Caco-2 (cell line): ENCODE measurements around the gene HENMT1. TPM values are rescaled to one million over a fixed set of nuclear protein-coding genes. Genes with fewer than 3 reads are reported as not detected.

ENCODE experiments used
- BruUV-seq: library from RNA; stranded (reverse); fragments of 400-500 nt; replicated peaks from 2 replicates; lab custom pipeline; 2021; lab: Mats Ljungman, UMichigan
- CTCF ChIA-PET: fragments of 300-600 bp; sonication (Branson Sonifier 250); formaldehyde crosslinking; loops from one replicate; lab custom pipeline; 2022; ENCODE audit warnings: antibody characterized with exemption; lab: Charles Lee
- POLR2A ChIA-PET: fragments of 300-600 bp; sonication (Branson Sonifier 250); formaldehyde crosslinking; loops from one replicate; lab custom pipeline; 2022; ENCODE audit warnings: antibody characterized with exemption; lab: Charles Lee
- DNase-seq, 2 experiments: peaks; one replicate each; pipeline versions ENCODE4 v3.0.0 to v3.0.0-alpha.2; 2020 to 2022
- H3K27me3 ChIP-seq: replicated peaks from 2 replicates; pipeline ENCODE4 v1.6.0; 2011; ENCODE audit warnings: low read length; ENCODE audit not compliant: control insufficient read depth, insufficient read depth
- H3K36me3 ChIP-seq: 2 replicates; pipeline ENCODE4 v1.5.1; 2011; ENCODE audit warnings: low read length; ENCODE audit not compliant: control insufficient read depth, insufficient read depth
- H3K4me1 ChIP-seq: fragments of 250-450 bp; sonication (Bioruptor Pico); 2 replicates; pipeline ENCODE4 v1.5.1; 2020; ENCODE audit warnings: mild to moderate bottlenecking
- H3K4me3 ChIP-seq: 2 replicates; pipeline ENCODE4 v1.5.1; 2011; ENCODE audit warnings: low read depth, mild to moderate bottlenecking, control low read depth, low read length
- H3K9me3 ChIP-seq: fragments of 250-450 bp; sonication (Bioruptor Pico); 2 replicates; pipeline ENCODE4 v1.5.1; 2020; ENCODE audit warnings: mild to moderate bottlenecking, moderate library complexity
- H3K27ac Mint-ChIP-seq: one replicate; pipeline ENCODE4 v1.8.0; 2022; ENCODE audit warnings: mixed read lengths; ENCODE audit not compliant: unreplicated experiment
- H3K27me3 Mint-ChIP-seq: one replicate; pipeline ENCODE4 v1.8.0; 2022; ENCODE audit warnings: mixed read lengths; ENCODE audit not compliant: insufficient read depth, unreplicated experiment
- H3K36me3 Mint-ChIP-seq: one replicate; pipeline ENCODE4 v1.8.0; 2022; ENCODE audit warnings: mild to moderate bottlenecking, mixed read lengths; ENCODE audit not compliant: insufficient read depth, unreplicated experiment
- H3K4me1 Mint-ChIP-seq: one replicate; pipeline ENCODE4 v1.8.0; 2022; ENCODE audit warnings: low read depth, mixed read lengths; ENCODE audit not compliant: unreplicated experiment
- H3K4me3 Mint-ChIP-seq: one replicate; pipeline ENCODE4 v1.8.0; 2022; ENCODE audit warnings: mild to moderate bottlenecking, moderate library complexity, mixed read lengths; ENCODE audit not compliant: unreplicated experiment
- H3K9me3 Mint-ChIP-seq: one replicate; pipeline ENCODE4 v1.8.0; 2022; ENCODE audit warnings: mixed read lengths; ENCODE audit not compliant: unreplicated experiment
- intact Hi-C: fragments of 100-400 bp; cut with micrococcal nuclease; formaldehyde crosslinking; loops from one replicate; pipeline ENCODE4 v1.10.0; 2022; ENCODE audit not compliant: unreplicated experiment
- total RNA-seq: library from RNA; stranded (reverse); gene quantifications from 2 replicates; pipeline ENCODE4 v1.2.3, GENCODE V29; 2022
- TF ChIP-seq, protein P1 (sequence below), 2 experiments: fragments of 200-600 bp in 1 of 2; IDR thresholded peaks; 1 replicate in 1 of 2; 2 replicates in 1 of 2; pipeline versions ENCODE4 v1.5.1 to v1.8.0; 2011 to 2022; ENCODE audit warnings: antibody characterized with exemption in 1 of 2, control low read depth in 1 of 2, inconsistent platforms in 1 of 2, low read depth in 1 of 2, low read length in 1 of 2, mild to moderate bottlenecking in 1 of 2, moderate library complexity in 1 of 2; ENCODE audit not compliant: insufficient read depth in 1 of 2, severe bottlenecking in 1 of 2, unreplicated experiment in 1 of 2

Gene HENMT1
- total RNA-seq, 1 experiment from 2014 or later = 21.0 TPM

DNA sequence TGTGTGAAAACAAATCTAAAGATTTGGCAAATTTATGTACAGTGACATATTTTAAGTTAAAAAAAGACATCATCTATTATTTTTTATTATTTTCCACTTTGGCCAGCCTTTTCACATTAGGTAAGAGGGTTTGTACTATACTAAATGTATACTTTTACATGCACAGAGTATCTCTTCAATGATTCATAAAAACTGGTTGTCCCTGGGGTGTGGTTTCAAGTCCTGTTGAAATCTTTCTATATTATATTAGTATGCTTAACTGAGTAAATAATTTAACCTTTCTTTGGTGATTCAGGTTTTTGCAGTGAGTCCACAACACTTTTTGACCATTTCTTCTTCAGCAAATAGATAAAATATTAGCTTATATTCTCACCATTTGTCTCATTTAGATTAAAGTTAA is 55.3 kb downstream of the HENMT1 start:
- DNase-seq = no peak
- no peak overlapping the region for H3K27ac Mint-ChIP-seq
- H3K4me3 Mint-ChIP-seq = no peak overlapping the region
- H3K4me1 Mint-ChIP-seq = no peaks in the 10 kb centered on the region
- intact Hi-C loops = no loop called here
- Histone ChIP-seq H3K9me3 (no peaks in the 10 kb centered on the region), H3K36me3 (no peaks in the 10 kb centered on the region), H3K4me1 (no peaks in the 10 kb centered on the region), H3K27me3 (no peaks in the 10 kb centered on the region), H3K4me3 (no peak overlapping the region)
- CTCF ChIA-PET = no interaction called here
- POLR2A ChIA-PET = no interaction called here
- BruUV-seq = no TSS peak
- no peaks in the 10 kb centered on the region for H3K27me3 Mint-ChIP-seq
- no peaks in the 10 kb centered on the region for H3K9me3 Mint-ChIP-seq
- no peaks in the 10 kb centered on the region for H3K36me3 Mint-ChIP-seq
- TF ChIP-seq, protein P1, sequence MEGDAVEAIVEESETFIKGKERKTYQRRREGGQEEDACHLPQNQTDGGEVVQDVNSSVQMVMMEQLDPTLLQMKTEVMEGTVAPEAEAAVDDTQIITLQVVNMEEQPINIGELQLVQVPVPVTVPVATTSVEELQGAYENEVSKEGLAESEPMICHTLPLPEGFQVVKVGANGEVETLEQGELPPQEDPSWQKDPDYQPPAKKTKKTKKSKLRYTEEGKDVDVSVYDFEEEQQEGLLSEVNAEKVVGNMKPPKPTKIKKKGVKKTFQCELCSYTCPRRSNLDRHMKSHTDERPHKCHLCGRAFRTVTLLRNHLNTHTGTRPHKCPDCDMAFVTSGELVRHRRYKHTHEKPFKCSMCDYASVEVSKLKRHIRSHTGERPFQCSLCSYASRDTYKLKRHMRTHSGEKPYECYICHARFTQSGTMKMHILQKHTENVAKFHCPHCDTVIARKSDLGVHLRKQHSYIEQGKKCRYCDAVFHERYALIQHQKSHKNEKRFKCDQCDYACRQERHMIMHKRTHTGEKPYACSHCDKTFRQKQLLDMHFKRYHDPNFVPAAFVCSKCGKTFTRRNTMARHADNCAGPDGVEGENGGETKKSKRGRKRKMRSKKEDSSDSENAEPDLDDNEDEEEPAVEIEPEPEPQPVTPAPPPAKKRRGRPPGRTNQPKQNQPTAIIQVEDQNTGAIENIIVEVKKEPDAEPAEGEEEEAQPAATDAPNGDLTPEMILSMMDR (IDR thresholded peaks at IDR 0.05; ENCODE audit: insufficient read depth in 1 of 2, low read depth in 1 of 2, low read length in 1 of 2, severe bottlenecking in 1 of 2, unreplicated experiment in 1 of 2) = no peak

- POLR2A ChIA-PET = no interaction called here
These were observed 59.0 kb downstream of the HENMT1 start for GRCh38 chr1:108601708-108602410.

GRCh38 chr1:108600504-108600903 is 60.4 kb downstream of the HENMT1 start:
- Mint-ChIP-seq H3K4me3 (no peak overlapping the region), H3K27me3 (no peaks in the 10 kb centered on the region), H3K27ac (no peak overlapping the region), H3K9me3 (no peaks in the 10 kb centered on the region), H3K4me1 (peaks cover 5% of the 10 kb centered on the region), H3K36me3 (no peaks in the 10 kb centered on the region)
- DNase-seq = no peak
- BruUV-seq = no TSS peak
- H3K36me3 ChIP-seq = no peaks in the 10 kb centered on the region
- ChIA-PET POLR2A (no interaction called here), CTCF (no interaction called here)
- H3K4me3 ChIP-seq = no peak overlapping the region
- TF ChIP-seq, protein P1 (IDR thresholded peaks at IDR 0.05; ENCODE audit: insufficient read depth in 1 of 2, low read depth in 1 of 2, low read length in 1 of 2, severe bottlenecking in 1 of 2, unreplicated experiment in 1 of 2) = no peak
- no peaks in the 10 kb centered on the region for H3K27me3 ChIP-seq
- no peaks in the 10 kb centered on the region for H3K9me3 ChIP-seq
- intact Hi-C loops = no loop called here
- H3K4me1 ChIP-seq = no peaks in the 10 kb centered on the region

More at GRCh38 chr1:108601708-108602410, 59.0 kb downstream of the HENMT1 start:
- no peaks in the 10 kb centered on the region for H3K9me3 ChIP-seq
- CTCF ChIA-PET = no interaction called here
- no peak overlapping the region for H3K27ac Mint-ChIP-seq
- H3K27me3 Mint-ChIP-seq = no peaks in the 10 kb centered on the region
- H3K36me3 ChIP-seq = no peaks in the 10 kb centered on the region
- no peaks in the 10 kb centered on the region for H3K36me3 Mint-ChIP-seq
- H3K9me3 Mint-ChIP-seq = no peaks in the 10 kb centered on the region
- H3K4me1 Mint-ChIP-seq = no peaks in the 10 kb centered on the region
- H3K27me3 ChIP-seq = no peaks in the 10 kb centered on the region
- H3K4me3 ChIP-seq = no peak overlapping the region
- intact Hi-C loops = no loop called here
- no peaks in the 10 kb centered on the region for H3K4me1 ChIP-seq
- H3K4me3 Mint-ChIP-seq = no peak overlapping the region
- BruUV-seq = no TSS peak
- no peak for DNase-seq
- TF ChIP-seq, protein P1 (IDR thresholded peaks at IDR 0.05; ENCODE audit: insufficient read depth in 1 of 2, low read depth in 1 of 2, low read length in 1 of 2, severe bottlenecking in 1 of 2, unreplicated experiment in 1 of 2) = no peak
